Astrocyte of the spinal cord (primary cell): ENCODE data around the gene IL1RL2.

Experiments used
- DNase-seq: peaks from one replicate; pipeline ENCODE4 v3.0.0; 2011; ENCODE audit warnings: low read depth, low spot score
- H3K4me3 ChIP-seq: 2 replicates; pipeline ENCODE4 v1.5.1; 2011; ENCODE audit warnings: low read depth, mild to moderate bottlenecking, low read length, moderate library complexity
- CTCF ChIP-seq: IDR thresholded peaks from 2 replicates; pipeline ENCODE4 v1.5.1; 2012; ENCODE audit warnings: low read depth, mild to moderate bottlenecking, low read length, inconsistent platforms
- in situ Hi-C: cut with HindIII; loops from 2 replicates; pipeline ENCODE4 v1.10.0; 2017; ENCODE audit warnings: low sequenced_read_pairs

Gene IL1RL2

DNA sequence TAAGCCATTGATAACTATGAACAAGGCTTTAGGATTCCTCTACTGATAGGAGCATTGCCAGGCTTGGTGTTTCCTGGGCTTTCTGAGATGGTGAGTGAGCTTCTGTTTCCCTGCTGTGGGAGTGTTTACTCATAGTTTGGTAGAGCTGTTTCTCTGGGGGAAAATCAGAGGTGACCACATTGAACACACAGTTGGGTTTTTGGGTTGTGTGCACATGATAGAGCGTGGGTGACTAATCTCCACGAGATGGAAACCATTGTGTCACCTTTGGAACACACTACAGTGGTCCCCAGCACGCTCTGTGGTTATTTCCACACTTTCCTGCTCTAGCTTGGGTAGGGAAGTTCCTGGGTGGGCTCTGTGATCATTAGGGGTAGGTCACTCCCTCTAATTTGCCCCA, 38.9 kb upstream of the IL1RL2 start:
- in situ Hi-C loops, result no loop called here
- DNase-seq, result peak; percentile 58
- H3K4me3 ChIP-seq, result no peak overlapping the region
- no peak for TF ChIP-seq CTCF

GRCh38 chr2:102149243-102149642, 37.6 kb upstream of the IL1RL2 start:
- TF ChIP-seq CTCF, result no peak
- in situ Hi-C loops, result no loop called here
- no peak overlapping the region for H3K4me3 ChIP-seq
- DNase-seq, result no peak

GRCh38 chr2:102149644-102150455, 37.0 kb upstream of the IL1RL2 start:
- TF ChIP-seq CTCF, result no peak
- H3K4me3 ChIP-seq, result no peak overlapping the region
- in situ Hi-C loops, result no loop called here
- no peak for DNase-seq

GRCh38 chr2:102154364-102154763, 32.5 kb upstream of the IL1RL2 start:
- in situ Hi-C loops, result no loop called here
- H3K4me3 ChIP-seq, result no peak overlapping the region
- no peak for TF ChIP-seq CTCF
- no peak for DNase-seq

DNA sequence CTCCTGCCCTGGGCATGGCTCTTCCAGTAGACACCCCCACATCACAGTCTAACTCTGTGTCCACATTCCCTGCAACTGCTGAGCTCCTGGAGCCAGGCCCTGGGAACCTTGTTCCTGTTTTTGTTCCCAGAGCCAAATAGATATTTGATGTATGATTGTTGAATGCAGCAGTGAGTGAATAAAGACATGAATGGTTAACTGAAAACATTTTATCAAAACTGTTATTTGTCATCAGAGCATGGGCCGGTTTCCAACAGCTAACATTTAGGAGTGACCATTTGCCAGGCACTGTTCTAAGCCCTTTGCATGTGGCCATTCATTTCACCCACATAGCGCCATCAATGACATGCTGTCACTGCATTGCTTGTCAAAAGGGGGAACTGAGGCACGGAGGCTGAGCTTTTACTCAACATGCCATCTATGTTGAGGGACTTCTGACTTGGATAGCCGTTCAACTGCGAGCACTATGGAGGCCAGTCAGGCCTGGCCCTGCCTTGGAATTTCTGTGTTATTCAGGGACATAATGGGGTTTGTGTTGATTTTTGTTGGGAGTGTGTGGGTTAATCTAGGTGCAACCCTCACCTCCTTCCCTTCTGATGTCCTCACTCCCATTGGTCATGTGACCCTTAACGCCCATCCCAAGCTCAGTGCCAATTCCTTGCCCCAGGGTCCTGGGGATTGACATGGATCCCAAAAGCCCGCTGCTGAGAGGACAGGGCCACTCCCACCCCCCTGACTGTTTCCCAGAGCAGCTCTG, 31.7 kb upstream of the IL1RL2 start:
- no peak overlapping the region for H3K4me3 ChIP-seq
- DNase-seq, result no peak
- no peak for TF ChIP-seq CTCF
- in situ Hi-C loops, result no loop called here

GRCh38 chr2:102155703-102156515, 30.9 kb upstream of the IL1RL2 start:
- no peak for TF ChIP-seq CTCF

More at GRCh38 chr2:102155703-102156515, 30.9 kb upstream of the IL1RL2 start:
- no peak overlapping the region for H3K4me3 ChIP-seq
- no peak for DNase-seq
- in situ Hi-C loops, result no loop called here
